NCI-H2107 treated with DMSO at 0.1 percent for 48 hours (cell line): ENCODE data around the gene ADAM10.

Experiments
- DNase-seq: peaks from one replicate; lab custom pipeline; 2025; ENCODE audit not compliant: unreplicated experiment; lab: John Stamatoyannopoulos, UW

The ADAM10 gene

DNA sequence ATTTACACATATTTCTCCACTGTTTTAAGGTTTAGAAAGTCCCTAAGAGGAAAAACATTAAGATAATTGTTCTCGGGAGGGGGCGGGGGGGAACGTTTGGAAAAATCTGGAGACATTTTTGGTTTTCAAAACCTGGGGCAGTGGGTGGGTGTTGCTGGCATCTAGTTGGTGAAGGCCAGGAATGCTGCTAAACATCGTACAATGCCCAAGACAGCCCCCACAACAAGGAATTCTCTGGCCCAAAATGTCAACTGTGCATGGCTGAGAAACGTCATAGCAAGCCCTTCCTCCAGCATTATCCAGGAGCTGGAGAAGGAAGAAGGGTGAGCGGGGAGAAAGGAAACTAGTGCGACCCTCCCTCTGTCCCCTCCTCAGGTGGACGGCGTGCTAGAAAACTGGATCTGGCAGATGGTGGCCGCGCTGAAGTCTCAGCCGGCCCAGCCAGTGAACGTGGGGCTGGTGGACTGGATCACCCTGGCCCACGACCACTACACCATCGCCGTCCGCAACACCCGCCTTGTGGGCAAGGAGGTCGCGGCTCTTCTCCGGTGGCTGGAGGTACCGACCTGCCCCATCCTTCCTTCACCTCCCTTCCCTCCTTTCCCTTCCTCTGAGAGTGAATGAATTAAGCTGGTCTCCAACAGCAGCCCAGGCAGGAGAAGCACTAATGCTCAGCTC lies 208.0 kb downstream of the ADAM10 start:
- DNase-seq = no peak

DNA sequence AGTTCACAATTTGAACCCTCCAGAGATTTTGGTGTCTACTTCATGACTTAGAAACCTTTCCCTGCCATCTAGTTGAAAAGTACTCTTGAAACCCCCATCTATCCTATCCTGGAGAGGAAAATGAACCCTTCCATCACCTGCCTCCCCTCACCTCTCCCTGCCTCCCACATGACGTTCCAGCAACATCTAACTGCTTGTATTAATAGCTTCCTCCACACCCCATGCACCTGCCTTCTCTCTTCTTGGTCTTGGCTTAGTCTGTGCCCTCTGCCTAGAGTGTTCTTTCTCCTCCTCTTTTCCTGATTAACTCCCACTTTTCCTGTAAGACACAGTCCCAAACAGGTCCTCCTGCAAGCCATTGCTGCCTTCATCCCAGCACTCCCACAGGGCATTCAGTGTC lies 210.0 kb downstream of the ADAM10 start:
- DNase-seq = no peak

DNA sequence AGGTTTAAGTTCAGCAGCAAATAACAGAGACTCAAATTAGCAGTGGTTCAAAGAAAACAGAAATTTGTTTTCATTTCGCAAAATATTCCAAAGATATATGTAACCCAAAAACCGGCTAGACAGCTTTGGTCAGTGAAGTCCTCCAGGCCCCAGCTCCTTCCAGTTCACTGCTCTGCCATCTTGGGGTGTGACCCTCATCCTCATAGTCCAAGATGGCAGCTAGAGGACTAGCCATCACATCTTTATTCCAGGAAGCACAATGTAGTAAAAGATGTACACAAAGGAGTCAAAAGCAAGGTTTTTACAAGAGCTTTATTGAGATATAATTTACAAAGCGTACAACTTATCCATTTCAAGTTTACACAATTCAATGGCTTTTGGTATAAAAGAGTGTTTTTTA lies 210.6 kb downstream of the ADAM10 start:
- no peak for DNase-seq
